CD4-positive, alpha-beta T cell treated with Interleukin-1 beta for 1 hour (primary cell): Measurements from ENCODE around the gene MB.

ENCODE experiments used
- DNase-seq, 2 donors: peaks; one replicate each; pipeline ENCODE4 v3.0.0-alpha.2; 2020 to 2022

The MB gene

DNA sequence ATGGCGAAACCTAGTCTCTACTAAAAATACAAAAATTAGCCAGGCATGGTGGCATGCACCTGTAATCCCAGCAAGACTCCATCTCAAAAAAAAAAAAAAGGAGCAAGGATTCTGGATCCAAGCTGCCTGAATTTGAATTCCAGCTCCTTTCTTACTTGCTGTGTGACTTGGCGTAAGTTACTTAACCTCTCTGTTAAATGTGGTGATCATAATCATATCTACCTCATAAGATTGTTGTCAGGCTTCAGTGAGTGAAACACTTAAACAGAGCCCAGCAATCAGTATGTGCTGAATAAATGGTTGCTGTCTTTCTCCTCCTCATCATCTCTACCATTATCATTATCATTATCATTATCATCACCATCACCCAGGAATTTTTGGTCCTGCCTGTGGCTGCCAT, 2.7 kb downstream of the MB start:
- no peak for DNase-seq

- no peak for DNase-seq
Observed at GRCh38 chr22:35612903-35613302, 4.2 kb downstream of the MB start.

DNA sequence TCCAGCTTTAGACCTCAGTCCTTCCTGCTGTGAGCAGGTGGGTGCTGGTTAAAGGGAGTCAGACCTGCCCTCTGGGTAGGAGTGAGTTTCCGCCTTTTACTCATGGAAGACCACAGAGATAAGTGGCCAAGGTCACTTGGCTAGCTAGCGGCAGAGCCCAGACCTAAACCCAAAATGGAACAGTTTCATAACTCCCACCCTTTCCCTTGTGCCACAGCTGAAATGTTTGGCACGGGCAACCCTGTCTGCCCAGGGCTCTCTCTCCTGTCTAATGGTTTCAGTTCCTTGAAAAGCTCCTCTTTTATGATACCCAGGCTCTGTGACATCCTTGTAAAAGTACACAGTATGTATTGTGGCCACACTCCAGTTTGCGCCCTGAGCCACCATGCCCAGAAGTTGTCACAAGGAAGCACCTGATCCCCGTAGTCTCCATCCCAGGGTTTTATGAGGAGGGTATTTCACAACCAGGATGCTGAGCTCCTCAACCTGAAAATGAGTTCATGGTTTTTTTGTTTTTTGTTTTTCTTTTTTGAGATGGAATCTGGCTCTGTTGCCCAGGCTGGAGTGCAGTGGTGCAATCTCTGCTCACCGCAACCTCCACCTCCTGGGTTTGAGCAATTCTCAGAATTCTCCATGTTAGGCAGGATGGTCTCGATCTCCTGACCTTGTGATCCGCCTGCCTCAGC, 5.1 kb downstream of the MB start:
- DNase-seq: no peak

DNA sequence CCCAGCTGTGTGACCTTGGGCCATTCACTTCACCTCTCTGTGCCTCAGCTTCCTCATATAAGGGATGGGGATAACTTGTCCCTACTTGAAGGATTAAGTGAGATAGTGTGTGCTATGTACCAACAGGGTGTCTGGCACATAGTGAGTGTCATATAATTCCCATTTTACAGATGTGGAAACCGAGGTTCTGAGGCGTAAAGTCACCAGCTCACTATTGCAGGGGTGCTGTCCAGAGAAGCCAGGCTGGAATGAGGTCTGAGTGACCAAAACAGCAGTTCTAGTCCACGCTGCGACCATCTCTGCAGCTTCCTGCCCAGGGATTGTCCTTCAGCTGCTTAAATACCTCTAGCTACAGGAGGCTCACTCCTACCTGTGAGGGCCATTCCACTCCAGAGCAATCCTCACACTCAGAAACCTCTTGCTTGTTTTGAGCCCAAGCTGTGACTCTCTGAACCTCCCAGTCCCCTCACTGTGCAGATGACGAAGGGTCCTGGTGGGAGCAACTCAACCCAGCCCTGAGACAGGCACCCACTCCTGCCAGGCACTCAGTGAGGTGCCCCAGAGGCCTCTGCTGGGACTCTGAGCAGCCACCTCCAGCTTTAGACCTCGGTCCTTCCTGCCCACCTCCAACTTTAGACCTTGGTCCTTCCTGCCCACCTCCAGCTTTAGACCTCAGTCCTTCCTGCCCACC, 5.8 kb downstream of the MB start:
- DNase-seq: no peak

DNA sequence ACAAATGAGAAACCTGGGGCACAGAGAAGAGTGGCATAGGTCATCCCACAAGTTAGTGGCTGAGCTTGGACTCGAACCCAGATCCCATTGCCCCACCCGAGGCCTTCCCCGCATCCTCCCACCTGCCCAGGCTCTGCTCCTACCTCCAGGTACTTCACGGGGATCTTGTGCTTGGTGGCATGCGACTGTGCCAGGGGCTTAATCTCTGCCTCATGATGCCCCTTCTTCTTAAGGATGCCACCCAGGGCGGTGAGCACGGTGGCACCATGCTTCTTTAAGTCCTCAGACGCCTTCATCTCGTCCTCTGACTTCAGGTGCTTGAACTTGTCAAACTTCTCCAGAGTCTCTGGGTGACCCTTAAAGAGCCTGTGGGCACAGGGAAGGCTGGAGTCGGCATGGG, 6.4 kb downstream of the MB start:
- DNase-seq: no peak

DNA sequence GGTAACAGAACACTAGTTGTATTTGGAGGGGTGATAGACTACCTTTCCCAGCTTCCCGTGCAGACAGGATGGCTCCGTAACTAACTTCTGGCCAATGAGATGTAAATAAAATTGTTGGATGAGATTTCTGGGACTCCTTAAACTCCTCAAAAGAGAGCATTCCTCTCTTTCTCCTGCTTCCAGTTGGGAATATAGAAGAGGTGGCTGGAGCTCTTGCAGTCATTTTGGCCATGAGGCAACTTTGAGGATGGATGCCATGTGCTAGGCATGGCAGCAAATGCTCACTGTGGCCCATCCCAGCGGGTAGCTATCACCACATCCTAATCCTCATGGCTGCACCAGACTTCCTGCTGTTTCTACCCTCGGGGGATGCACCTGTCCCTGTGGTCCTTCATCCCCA, 7.4 kb downstream of the MB start:
- DNase-seq: no peak

GRCh38 chr22:35609261-35609660, 7.9 kb downstream of the MB start:
- no peak for DNase-seq

DNA sequence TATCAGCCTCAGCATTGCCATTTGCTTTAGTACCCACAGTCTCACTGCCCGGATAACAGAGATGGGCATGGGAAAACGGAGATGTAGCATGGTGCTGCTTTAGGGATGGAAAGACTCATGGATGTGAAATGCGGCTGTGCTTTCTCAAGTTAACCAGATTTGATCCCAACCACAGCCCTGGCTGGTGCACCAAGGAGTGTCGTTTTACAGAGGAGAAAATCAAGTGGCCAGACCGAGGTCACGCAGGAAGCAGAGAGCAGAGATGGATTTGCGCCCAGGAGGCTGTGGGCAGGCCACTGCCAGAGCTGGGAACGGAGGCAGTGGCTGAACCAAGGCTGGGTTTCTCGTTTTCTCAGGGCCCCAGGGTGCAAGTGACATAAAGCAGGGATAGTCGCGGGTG, 9.0 kb downstream of the MB start:
- DNase-seq: no peak

GRCh38 chr22:35606916-35607315, 10.2 kb downstream of the MB start:
- no peak for DNase-seq

DNA sequence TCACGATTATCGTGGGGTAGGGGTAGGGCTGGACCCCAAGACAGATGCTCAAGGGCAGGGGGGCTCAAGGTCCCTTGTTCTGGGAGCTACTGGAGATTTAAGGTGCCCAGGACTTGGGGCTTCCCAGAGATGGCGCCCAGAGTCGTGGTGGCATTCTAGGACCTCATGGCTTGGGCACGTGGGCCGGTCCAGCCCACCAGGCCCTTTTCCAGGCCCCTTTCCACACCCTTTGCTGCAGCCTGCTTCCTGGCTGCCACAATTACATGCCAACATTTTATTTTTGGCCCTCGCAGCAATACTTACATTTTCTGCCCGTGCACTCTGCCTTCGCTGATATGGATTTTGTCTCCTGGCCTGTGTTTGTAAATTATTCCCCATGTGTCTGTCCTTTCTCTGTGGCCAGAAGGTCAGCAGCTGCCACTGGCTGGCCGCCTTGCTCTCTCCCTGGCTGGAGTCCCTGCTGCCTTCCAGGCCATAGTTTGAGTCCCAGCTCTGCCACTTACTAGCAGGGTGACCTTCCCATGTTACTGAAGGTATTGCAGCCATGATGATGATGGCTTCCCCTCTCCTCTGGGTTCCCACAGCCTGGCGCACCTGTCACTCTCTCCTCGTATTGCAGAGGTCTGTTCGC, 11.2 kb downstream of the MB start:
- no peak for DNase-seq

DNA sequence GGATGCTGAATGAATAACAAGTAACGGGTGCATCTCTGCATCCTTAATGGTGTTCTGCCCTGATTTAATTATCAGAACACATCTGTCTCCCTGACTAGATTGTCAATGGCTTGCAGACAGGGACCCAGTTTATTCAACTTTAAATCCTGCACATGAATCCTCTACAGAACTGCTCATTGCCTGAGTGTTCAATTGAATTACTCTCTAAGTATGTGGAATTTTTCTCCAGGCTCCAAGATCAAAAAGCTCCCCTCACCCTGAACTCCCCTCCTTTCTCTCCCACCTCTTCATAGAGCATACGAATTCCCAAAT, 11.8 kb downstream of the MB start:
- no peak for DNase-seq

- no peak for DNase-seq
Observed at GRCh38 chr22:35604621-35605368, 12.3 kb downstream of the MB start.

DNA sequence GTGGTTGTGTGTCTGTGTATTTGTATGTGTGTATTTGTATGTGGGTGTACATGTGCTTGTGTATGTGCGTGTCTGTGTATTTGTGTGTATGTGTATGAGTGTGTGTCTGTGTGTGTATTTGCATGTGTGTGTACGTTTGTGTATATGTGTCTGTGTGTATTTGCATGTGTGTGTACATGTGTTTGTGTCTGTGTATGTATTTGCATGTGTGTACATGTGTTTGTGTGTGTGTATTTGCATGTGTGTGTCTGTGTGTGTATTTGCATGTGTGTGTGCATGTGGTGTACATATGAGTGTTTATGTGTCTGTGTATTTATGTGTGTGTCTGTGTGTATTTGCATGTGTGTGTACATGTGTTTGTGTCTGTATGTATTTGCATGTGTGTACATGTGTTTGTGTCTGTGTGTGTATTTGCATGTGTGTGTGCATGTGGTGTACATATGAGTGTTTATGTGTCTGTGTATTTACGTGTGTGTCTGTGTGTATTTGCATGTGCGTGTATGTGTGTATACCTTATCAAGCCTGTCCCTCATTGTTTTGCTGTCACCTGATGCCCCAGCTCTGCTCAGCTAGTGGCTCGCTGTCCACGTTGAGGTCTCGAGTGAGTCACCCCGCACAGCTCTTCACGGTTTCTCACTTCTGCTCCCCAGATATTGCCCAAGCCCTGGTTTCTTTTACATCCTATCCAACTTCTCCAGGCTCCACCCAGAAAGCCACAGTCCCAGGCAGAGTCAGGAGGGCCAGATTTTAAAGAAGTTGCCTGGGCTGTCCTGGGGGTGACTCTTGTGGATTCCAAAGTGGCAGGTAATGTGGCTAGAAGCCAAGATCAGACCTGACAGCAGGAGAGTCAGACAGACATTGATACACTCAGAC, 15.2 kb downstream of the MB start:
- DNase-seq: peak; percentile 10 to 72

GRCh38 chr22:35601013-35601580, 16.0 kb downstream of the MB start:
- DNase-seq: no peak

DNA sequence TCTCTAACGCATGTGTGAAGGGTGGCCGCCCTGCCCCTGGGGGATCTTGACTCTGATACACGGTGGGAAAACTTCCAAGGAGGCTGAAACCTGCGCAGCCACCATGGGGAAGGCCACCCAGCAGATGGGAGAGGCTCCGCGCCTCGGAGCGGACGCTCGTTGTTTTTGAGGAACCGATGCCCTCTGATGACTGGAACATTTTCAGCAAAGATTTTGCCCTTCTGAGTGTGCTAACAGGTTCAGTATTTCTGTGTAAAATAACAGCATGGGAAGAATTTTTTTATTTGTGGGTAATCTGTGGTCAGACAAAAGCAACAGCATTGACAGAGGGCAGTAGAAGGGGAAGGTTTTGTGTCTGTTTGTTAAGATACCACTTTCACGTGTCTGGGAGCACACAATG, 16.7 kb downstream of the MB start:
- DNase-seq: peak in 1 of 2 donors; percentile 7

DNA sequence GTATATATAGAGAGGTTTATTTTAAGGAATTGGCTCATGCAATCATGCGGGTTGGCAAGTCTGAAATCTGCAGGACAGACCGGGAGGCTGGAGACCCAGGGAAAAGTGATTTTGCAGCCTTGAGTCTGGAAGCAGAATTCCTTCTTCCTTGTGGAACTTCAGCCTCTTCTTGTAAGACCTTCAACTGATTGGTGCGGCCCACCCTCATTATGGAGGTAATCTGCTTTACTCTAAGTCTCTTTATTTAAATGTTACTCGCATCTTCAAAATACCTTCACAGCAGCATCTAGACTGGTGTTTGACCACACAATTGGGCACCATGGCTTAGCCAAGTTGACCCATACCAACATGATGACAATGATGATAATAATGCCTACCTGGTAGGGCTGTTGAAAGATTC, 17.8 kb downstream of the MB start:
- DNase-seq: no peak

DNA sequence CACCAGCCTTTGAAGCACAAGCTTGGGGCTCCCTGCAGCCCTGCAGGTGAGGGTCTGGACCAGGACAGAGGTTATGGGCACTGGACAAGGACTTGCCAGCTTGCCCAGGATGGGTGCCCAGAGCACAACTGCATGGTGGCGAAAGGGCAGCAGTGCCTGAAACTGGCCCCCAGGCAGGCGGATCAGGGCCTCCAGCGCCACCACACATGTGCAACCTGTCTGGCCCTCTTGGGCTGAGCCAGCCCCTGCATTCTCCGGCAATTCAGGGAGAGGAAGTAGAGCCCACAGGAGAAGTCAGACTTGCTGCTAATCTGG, 18.8 kb downstream of the MB start:
- DNase-seq: no peak

DNA sequence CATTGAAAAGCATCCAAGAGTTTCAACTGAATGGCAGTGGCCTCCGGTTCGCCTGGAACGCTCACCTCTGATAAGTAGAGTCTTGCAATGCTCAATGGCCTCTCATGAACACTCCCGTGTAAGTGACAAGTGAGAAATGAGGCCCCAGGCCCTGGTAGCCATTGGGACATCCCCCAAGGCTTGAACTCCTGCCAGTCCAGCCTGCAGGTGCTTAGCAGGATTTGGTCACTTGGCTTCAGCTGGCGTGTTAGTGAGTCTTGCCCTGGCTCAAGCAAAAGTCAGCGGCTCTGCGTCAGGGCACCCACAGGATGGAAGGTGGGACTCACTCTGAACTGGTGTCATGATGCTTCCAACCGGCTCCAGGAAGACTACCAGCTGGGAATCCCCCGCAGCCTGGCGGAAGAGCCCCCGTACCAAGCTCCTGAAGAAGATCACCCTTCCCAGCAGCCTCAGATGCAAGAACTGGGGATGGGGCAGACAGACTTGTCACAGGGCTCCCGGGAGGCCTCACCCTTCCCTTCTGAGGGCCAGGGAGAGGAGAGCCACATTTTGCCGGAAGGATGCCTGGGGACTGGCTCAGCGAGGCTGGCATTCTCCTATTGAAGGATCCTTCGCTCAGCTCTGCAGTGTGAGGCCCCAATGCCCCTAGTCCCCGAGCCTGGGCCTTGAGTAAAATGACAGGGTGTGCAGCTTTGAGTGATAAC, 19.3 kb downstream of the MB start:
- DNase-seq: no peak

GRCh38 chr22:35596821-35597220, 20.3 kb downstream of the MB start:
- DNase-seq: no peak

DNA sequence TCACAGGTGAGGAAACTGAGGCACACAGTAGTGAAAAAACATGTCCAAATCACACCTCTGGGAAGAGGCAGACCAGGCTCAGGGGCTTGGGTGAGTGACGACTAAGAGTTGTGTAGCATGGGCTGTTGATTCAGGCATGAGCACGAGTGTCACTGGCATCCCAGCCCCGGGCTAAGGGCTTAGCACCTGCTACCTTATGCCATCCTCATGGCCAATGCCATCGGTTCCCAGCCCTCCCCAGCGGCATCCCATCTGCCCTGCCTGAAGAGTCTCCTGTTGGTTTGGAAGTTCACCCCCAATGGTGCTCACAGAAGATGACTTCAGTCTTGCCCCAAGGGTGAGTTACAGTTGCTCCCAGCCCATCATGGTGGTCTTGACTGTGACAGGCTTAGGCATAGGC, 22.4 kb downstream of the MB start:
- DNase-seq: no peak

- DNase-seq: no peak
Observed at GRCh38 chr22:35593891-35594470, 23.1 kb downstream of the MB start.
